Pancreas (tissue), 10 donors: ENCODE results near the gene DHX8. TPM values are rescaled to one million over a fixed set of nuclear protein-coding genes. Genes with fewer than 3 reads are reported as not detected.
A peak's percentile ranks its signal among the peaks of the same experiment; 100 is the strongest.
"Not testable (repeated sequence)": the region's sequence is repeated elsewhere in the genome, so short reads cannot be mapped to it uniquely, and the experiment has no call there.

Experiments used
- ATAC-seq, 4 donors: fragments of 200-7000 bp; cut with Tn5 transposase; one replicate each; pipeline versions ENCODE4 v1.8.0 to v1.9.1; 2020; ENCODE audit warnings: mild to moderate bottlenecking in 4 of 4, moderate library complexity in 4 of 4
- DNase-seq, 6 donors: peaks; one replicate each; pipeline ENCODE4 v3.0.0-alpha.2; 2020
- FAIRE-seq: peaks from 2 replicates; lab custom pipeline; 2012; peaks lifted over from hg19 to GRCh38; lab: Jason Lieb, UNC
- H3K27ac ChIP-seq, 4 donors: fragments of 200-600 bp; sonication (generic); 1 replicate in 3 of 4; 2 replicates in 1 of 4; pipeline versions ENCODE4 v1.5.0 to v1.8.0; 2020
- H3K27me3 ChIP-seq, 4 donors: fragments of 200-600 bp; one replicate each; pipeline ENCODE4 v1.8.0; 2021
- H3K36me3 ChIP-seq, 3 donors: fragments of 200-600 bp; sonication (generic) in 1 of 3; one replicate each; pipeline versions ENCODE4 v1.5.0 to v1.8.0; 2020 to 2021
- H3K4me1 ChIP-seq, 3 donors: fragments of 200-600 bp; one replicate each; pipeline ENCODE4 v1.8.0; 2021
- H3K4me3 ChIP-seq, 4 donors: fragments of 200-600 bp; sonication (generic) in 2 of 4; one replicate each; pipeline versions ENCODE4 v1.5.0 to v1.8.0; 2020 to 2021
- H3K9me3 ChIP-seq, 4 donors: fragments of 200-600 bp; one replicate each; pipeline ENCODE4 v1.8.0; 2021
- CTCF ChIP-seq, 4 donors: fragments of 200-600 bp; sonication (generic) in 3 of 4; IDR thresholded peaks; one replicate each; pipeline versions ENCODE4 v1.5.0 to v1.8.0; 2021; ENCODE audit warnings: antibody characterized with exemption in 4 of 4
- WGBS, 2 donors: extraction: QIAGEN DNeasy Blood & Tissue Kit; methylation state at CpG; one replicate each; pipeline ENCODE4 v1.1.7; 2013; 5-methylcytosine and 5-hydroxymethylcytosine counted together
- intact Hi-C, 3 donors: fragments of 100-400 bp; cut with DNase I; formaldehyde crosslinking; loops; one replicate each; pipeline versions ENCODE4 v1.11.1 to v1.14.2; 2022
- polyA plus RNA-seq, 2 donors: library from polyadenylated mRNA; stranded (reverse); fragments of 200-250 nt; gene quantifications; one replicate each; pipeline ENCODE4 v1.2.3, GENCODE V29; 2013
- total RNA-seq, 6 donors: library from RNA; stranded (reverse); fragmentation: NEBNext Ultra II Directional in 4 of 6; extraction: Animal tissue kit (Norgen Biotek cat#: 25700) in 4 of 6; gene quantifications; one replicate each; pipeline versions ENCODE4 v1.2.1 to v1.2.4, GENCODE V29; 2021 to 2023
- donor health status: healthy with polysubstance abuse.
- donor health status: DM: no; HTN: no; CAD: no; lungs with moderate emphysema.
- donor health status: DM: no; HTN: no; CAD: no.
- donor health status: control.
- donor health status: control.
- donor health status: Bipolar disorder and iron deficiency.
- donor health status: DM: yes; HTN: yes; CAD: no.
- donor health status: DM: no; HTN: no; CAD: no.
- donor health status: DM: no; HTN: no; CAD: no.
- donor health status: DM: yes; HTN: yes; CAD: no.

The DHX8 gene
- total and polyA plus RNA-seq, 8 donors: 11.0 to 26.0 (median 16.6) TPM

- FAIRE-seq: no peak
- peaks cover 0 to 29% (median 11%) of the 10 kb centered on the region in 3 donors for H3K4me1 ChIP-seq
- TF ChIP-seq CTCF (IDR thresholded peaks at IDR 0.05): no peak
- H3K36me3 ChIP-seq: no peaks in the 10 kb centered on the region
- H3K4me3 ChIP-seq: no peak overlapping the region
- ATAC-seq: peak in 2 of 4 donors; percentile 30 to 48
- WGBS, 2 donors: 58 to 61% methylated on average over 5 of the region's 5 CpGs
- intact Hi-C loops: no loop called here
- H3K27me3 ChIP-seq: no peaks in the 10 kb centered on the region
- no peak for DNase-seq
- H3K9me3 ChIP-seq: peaks cover 0 to 2% (median 0%) of the 10 kb centered on the region in 4 donors
- H3K27ac ChIP-seq: no peak overlapping the region
Measured at GRCh38 chr17:43445009-43445589, 38.7 kb upstream of the DHX8 start.

- no peak overlapping the region for H3K27ac ChIP-seq
- H3K9me3 ChIP-seq: peaks cover 0 to 2% (median 0%) of the 10 kb centered on the region in 4 donors
- DNase-seq (no peak), FAIRE-seq (no peak), ATAC-seq (no peak)
- no peak overlapping the region for H3K4me3 ChIP-seq
- no peak for TF ChIP-seq CTCF (IDR thresholded peaks at IDR 0.05)
- H3K36me3 ChIP-seq: no peaks in the 10 kb centered on the region
- intact Hi-C loops: no loop called here
- H3K4me1 ChIP-seq: peaks cover 0 to 29% (median 13%) of the 10 kb centered on the region in 3 donors
- 90 to 92% methylated on average over 5 of the region's 5 CpGs for WGBS, 2 donors
- no peaks in the 10 kb centered on the region for H3K27me3 ChIP-seq
Measured at GRCh38 chr17:43446773-43447172, 37.0 kb upstream of the DHX8 start.

GRCh38 chr17:43448720-43449469, 34.9 kb upstream of the DHX8 start:
- 57 to 61% methylated on average over 7 of the region's 7 CpGs for WGBS, 2 donors
- Histone ChIP-seq H3K9me3 (no peaks in the 10 kb centered on the region), H3K4me1 (peaks cover 0 to 29% (median 13%) of the 10 kb centered on the region in 3 donors), H3K4me3 (no peak overlapping the region), H3K36me3 (no peaks in the 10 kb centered on the region), H3K27me3 (no peaks in the 10 kb centered on the region), H3K27ac (peak overlapping the region in 2 of 4 donors; percentile 39 to 55)
- intact Hi-C loops: no loop called here
- FAIRE-seq: no peak
- ATAC-seq: no peak
- TF ChIP-seq CTCF (IDR thresholded peaks at IDR 0.05): no peak
- DNase-seq: no peak

- peak in 3 of 6 donors; percentile 19 to 50 (median 35) for DNase-seq
- no peak overlapping the region for H3K4me3 ChIP-seq
- intact Hi-C loops: no loop called here
- FAIRE-seq: no peak
- WGBS, 2 donors: 30 to 35% methylated on average over 8 of the region's 8 CpGs
- H3K9me3 ChIP-seq: no peaks in the 10 kb centered on the region
- H3K27me3 ChIP-seq: no peaks in the 10 kb centered on the region
- no peak for TF ChIP-seq CTCF (IDR thresholded peaks at IDR 0.05)
- H3K27ac ChIP-seq: peak overlapping the region in 2 of 4 donors; percentile 39 to 55
- H3K4me1 ChIP-seq: peaks cover 0 to 22% (median 13%) of the 10 kb centered on the region in 3 donors
- no peaks in the 10 kb centered on the region for H3K36me3 ChIP-seq
- ATAC-seq: peak; percentile 90 to 96 (median 94)
Measured at GRCh38 chr17:43449470-43450248, 34.1 kb upstream of the DHX8 start.

- ATAC-seq, H3K27me3 ChIP-seq, DNase-seq, H3K36me3 ChIP-seq, H3K9me3 ChIP-seq, H3K27ac ChIP-seq, intact Hi-C loops, H3K4me3 ChIP-seq, FAIRE-seq: not testable (repeated sequence)
- H3K4me1 ChIP-seq: peaks cover 0 to 17% (median 13%) of the 10 kb centered on the region in 3 donors
- WGBS, 2 donors: 93 to 97% methylated on average over 11 to 20 of the region's 20 CpGs
Measured at GRCh38 chr17:43450791-43451190, 33.0 kb upstream of the DHX8 start.

- 88 to 92% methylated on average over 27 to 32 of the region's 32 CpGs for WGBS, 2 donors
- H3K27me3 ChIP-seq, H3K36me3 ChIP-seq, DNase-seq, FAIRE-seq, H3K9me3 ChIP-seq, intact Hi-C loops, H3K27ac ChIP-seq, H3K4me3 ChIP-seq, ATAC-seq: not testable (repeated sequence)
- H3K4me1 ChIP-seq: peaks cover 0 to 19% (median 16%) of the 10 kb centered on the region in 3 donors
Measured at GRCh38 chr17:43451741-43452140, 32.0 kb upstream of the DHX8 start.
